Panc1 (cell line): ENCODE measurements around the gene GLI3.

Experiments used
- POLR2AphosphoS5 ChIP-seq: IDR thresholded peaks from 2 replicates; pipeline ENCODE4 v1.6.1; 2012; ENCODE audit warnings: mild to moderate bottlenecking, low read depth, low read length, moderate library complexity
- SIN3A ChIP-seq: IDR thresholded peaks from 2 replicates; pipeline ENCODE4 v1.6.1; 2012; ENCODE audit warnings: low read depth, mild to moderate bottlenecking, low read length, moderate library complexity, borderline replicate concordance; ENCODE audit not compliant: insufficient read depth
- TCF7L2 ChIP-seq: IDR thresholded peaks from 2 replicates; pipeline ENCODE4 v1.6.1; 2011; ENCODE audit warnings: mild to moderate bottlenecking, low read depth, low read length, inconsistent platforms
- TF ChIP-seq, protein P1 (sequence below): fragments of 450-650 bp; IDR thresholded peaks from 2 replicates; pipeline ENCODE4 v1.5.1; 2017; ENCODE audit warnings: mild to moderate bottlenecking
- TF ChIP-seq, protein P2 (sequence below), 2 experiments: IDR thresholded peaks; 2 replicates each; pipeline ENCODE4 v1.6.1; 2011 to 2012; ENCODE audit warnings: low read depth in 2 of 2, control low read depth in 1 of 2, low read length in 1 of 2, mild to moderate bottlenecking in 1 of 2, moderate library complexity in 1 of 2; ENCODE audit not compliant: insufficient read depth in 1 of 2

DNA sequence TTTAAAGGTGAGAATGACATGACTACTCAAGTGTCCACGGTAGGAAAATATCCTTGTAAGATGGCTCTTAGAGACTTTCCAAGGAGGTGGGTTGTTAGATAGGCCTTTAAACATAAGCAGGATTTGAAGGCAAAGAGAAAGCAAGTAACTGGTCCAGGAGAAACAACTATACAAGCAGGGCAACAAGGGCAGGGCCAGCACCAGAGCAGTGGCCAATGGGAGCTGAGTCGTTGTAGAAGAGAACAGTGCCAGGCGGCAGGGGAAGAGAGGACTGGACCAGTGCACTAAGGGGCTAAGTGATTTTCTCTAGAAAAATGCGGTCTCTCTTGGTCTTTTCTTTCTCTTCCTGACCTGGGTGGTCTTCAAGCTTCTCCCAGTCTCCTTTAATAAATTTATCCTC lies 94.9 kb downstream of the GLI3 start:
- TF ChIP-seq, protein P1, sequence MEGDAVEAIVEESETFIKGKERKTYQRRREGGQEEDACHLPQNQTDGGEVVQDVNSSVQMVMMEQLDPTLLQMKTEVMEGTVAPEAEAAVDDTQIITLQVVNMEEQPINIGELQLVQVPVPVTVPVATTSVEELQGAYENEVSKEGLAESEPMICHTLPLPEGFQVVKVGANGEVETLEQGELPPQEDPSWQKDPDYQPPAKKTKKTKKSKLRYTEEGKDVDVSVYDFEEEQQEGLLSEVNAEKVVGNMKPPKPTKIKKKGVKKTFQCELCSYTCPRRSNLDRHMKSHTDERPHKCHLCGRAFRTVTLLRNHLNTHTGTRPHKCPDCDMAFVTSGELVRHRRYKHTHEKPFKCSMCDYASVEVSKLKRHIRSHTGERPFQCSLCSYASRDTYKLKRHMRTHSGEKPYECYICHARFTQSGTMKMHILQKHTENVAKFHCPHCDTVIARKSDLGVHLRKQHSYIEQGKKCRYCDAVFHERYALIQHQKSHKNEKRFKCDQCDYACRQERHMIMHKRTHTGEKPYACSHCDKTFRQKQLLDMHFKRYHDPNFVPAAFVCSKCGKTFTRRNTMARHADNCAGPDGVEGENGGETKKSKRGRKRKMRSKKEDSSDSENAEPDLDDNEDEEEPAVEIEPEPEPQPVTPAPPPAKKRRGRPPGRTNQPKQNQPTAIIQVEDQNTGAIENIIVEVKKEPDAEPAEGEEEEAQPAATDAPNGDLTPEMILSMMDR: no peak
- no peak for TF ChIP-seq POLR2AphosphoS5
- TF ChIP-seq, protein P2, sequence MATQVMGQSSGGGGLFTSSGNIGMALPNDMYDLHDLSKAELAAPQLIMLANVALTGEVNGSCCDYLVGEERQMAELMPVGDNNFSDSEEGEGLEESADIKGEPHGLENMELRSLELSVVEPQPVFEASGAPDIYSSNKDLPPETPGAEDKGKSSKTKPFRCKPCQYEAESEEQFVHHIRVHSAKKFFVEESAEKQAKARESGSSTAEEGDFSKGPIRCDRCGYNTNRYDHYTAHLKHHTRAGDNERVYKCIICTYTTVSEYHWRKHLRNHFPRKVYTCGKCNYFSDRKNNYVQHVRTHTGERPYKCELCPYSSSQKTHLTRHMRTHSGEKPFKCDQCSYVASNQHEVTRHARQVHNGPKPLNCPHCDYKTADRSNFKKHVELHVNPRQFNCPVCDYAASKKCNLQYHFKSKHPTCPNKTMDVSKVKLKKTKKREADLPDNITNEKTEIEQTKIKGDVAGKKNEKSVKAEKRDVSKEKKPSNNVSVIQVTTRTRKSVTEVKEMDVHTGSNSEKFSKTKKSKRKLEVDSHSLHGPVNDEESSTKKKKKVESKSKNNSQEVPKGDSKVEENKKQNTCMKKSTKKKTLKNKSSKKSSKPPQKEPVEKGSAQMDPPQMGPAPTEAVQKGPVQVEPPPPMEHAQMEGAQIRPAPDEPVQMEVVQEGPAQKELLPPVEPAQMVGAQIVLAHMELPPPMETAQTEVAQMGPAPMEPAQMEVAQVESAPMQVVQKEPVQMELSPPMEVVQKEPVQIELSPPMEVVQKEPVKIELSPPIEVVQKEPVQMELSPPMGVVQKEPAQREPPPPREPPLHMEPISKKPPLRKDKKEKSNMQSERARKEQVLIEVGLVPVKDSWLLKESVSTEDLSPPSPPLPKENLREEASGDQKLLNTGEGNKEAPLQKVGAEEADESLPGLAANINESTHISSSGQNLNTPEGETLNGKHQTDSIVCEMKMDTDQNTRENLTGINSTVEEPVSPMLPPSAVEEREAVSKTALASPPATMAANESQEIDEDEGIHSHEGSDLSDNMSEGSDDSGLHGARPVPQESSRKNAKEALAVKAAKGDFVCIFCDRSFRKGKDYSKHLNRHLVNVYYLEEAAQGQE (IDR thresholded peaks at IDR 0.05; ENCODE audit: insufficient read depth in 1 of 2, low read depth in 2 of 2, low read length in 1 of 2): no peak
- TF ChIP-seq SIN3A: no peak
- no peak for TF ChIP-seq TCF7L2
